AG04450 (cell line): ENCODE measurements around the gene GPR176. TPM values are rescaled to one million over a fixed set of nuclear protein-coding genes. Genes with fewer than 3 reads are reported as not detected.

Experiments used
- CTCF ChIA-PET: fragments of 300-600, 350-600 bp; formaldehyde crosslinking; extraction: SDS; loops from one replicate; lab custom pipeline; 2022; ENCODE audit warnings: antibody characterized with exemption, inconsistent platforms; lab: Charles Lee
- POLR2A ChIA-PET: fragments of 350-600 bp; formaldehyde crosslinking; extraction: SDS; loops from one replicate; lab custom pipeline; 2021; ENCODE audit warnings: antibody characterized with exemption, inconsistent platforms; lab: Yijun Ruan, JAX
- DNase-seq: peaks from one replicate; pipeline ENCODE4 v3.0.0-alpha.2; 2011; ENCODE audit warnings: low read depth, low spot score
- H3K27ac ChIP-seq: one replicate; pipeline ENCODE4 v1.5.1; 2012; ENCODE audit warnings: low read depth, low read length, control low read depth
- H3K27me3 ChIP-seq: one replicate; pipeline ENCODE4 v1.6.0; 2012; ENCODE audit warnings: low read length; ENCODE audit not compliant: control insufficient read depth, insufficient read depth
- H3K4me3 ChIP-seq: 2 replicates; pipeline ENCODE4 v1.5.1; 2011; ENCODE audit warnings: mild to moderate bottlenecking, low read depth, low read length, control low read depth
- H3K9me3 ChIP-seq: 2 replicates; pipeline ENCODE4 v1.5.1; 2012; ENCODE audit warnings: low read length; ENCODE audit not compliant: control insufficient read depth, insufficient read depth
- CTCF ChIP-seq: IDR thresholded peaks from 2 replicates; pipeline ENCODE4 v1.5.1; 2011; ENCODE audit warnings: low read depth, low read length, control low read depth, inconsistent platforms
- polyA plus RNA-seq: library from polyadenylated mRNA; depleted of rRNA; stranded (reverse); fragments of >200 nt; gene quantifications from 2 replicates; pipeline ENCODE4 v1.2.3, GENCODE V29; 2011

GPR176 gene
- polyA plus RNA-seq, 1 experiment: 83.9 TPM

- Histone ChIP-seq H3K4me3 (no peak overlapping the region), H3K27me3 (no peaks in the 10 kb centered on the region), H3K9me3 (peaks cover 2% of the 10 kb centered on the region; the same call in 1 of the 2 replicates), H3K27ac (no peak overlapping the region)
- no peak for TF ChIP-seq CTCF
- CTCF ChIA-PET: no interaction called here
- POLR2A ChIA-PET: no interaction called here
- no peak for DNase-seq
Observed at GRCh38 chr15:39924437-39924836, 4.4 kb upstream of the GPR176 start.

- no peak for DNase-seq
- Histone ChIP-seq H3K27me3 (no peaks in the 10 kb centered on the region), H3K27ac (no peak overlapping the region), H3K4me3 (no peak overlapping the region), H3K9me3 (peaks cover 2% of the 10 kb centered on the region; the same call in 1 of the 2 replicates)
- ChIA-PET POLR2A (interaction anchor here (1.0 kb wide), 1 partner anchor 12 kb away, joined by 4 read pairs; the partner anchor contains the start of gene EIF2AK4), CTCF (no interaction called here)
- TF ChIP-seq CTCF: no peak
Observed at GRCh38 chr15:39922462-39923092, 2.5 kb upstream of the GPR176 start.

DNA sequence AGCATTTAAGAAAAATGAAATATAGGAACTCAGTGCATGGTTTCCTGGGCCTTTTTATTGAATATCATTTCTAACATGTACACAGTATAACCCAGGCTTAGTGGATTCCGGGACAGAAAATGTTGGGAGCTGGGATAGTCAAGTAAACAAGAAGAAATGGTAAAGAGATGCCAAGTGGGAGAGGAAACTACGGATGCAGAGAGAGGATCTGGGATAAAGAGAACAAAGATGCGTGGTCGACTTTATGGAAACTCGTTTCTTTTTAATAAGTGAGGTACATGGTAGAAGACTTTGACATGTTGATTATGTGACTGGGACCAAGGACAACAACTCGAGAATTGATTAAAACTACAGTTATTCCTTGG is 1.2 kb upstream of the GPR176 start:
- ChIA-PET CTCF (interaction anchor here (1.1 kb wide), 1 partner anchor 15 kb away, joined by 3 read pairs; no protein-coding TSS in a partner anchor), POLR2A (interaction anchor here (1.4 to 2.7 kb wide), 3 partner anchors 10 to 17 kb away, joined by 3 to 26 read pairs (median 6); partner anchors contain the start of gene EIF2AK4)
- peak overlapping the region; percentile 85 for H3K4me3 ChIP-seq
- H3K9me3 ChIP-seq: peaks cover 2% of the 10 kb centered on the region; the same call in 1 of the 2 replicates
- H3K27me3 ChIP-seq: no peaks in the 10 kb centered on the region
- TF ChIP-seq CTCF: no peak
- no peak for DNase-seq
- H3K27ac ChIP-seq: peak overlapping the region; percentile 90

- H3K9me3 ChIP-seq: peaks cover 2% of the 10 kb centered on the region; the same call in 1 of the 2 replicates
- POLR2A ChIA-PET: interaction anchor here (0.9 to 2.7 kb wide), 5 partner anchors 11 to 17 kb away, joined by 3 to 26 read pairs (median 6); partner anchors contain the start of gene EIF2AK4
- TF ChIP-seq CTCF: no peak
- peak overlapping the region; percentile 90 for H3K27ac ChIP-seq
- H3K4me3 ChIP-seq: peak overlapping the region; percentile 85
- no peaks in the 10 kb centered on the region for H3K27me3 ChIP-seq
- DNase-seq: no peak
- CTCF ChIA-PET: interaction anchor here (1.1 kb wide), 1 partner anchor 15 kb away, joined by 3 read pairs; no protein-coding TSS in a partner anchor
Observed at GRCh38 chr15:39920510-39921273, 626 bp upstream of the GPR176 start.
